Right ventricle myocardium inferior (tissue), 1 donor: ENCODE measurements around the gene ABI3. TPM values are rescaled to one million over a fixed set of nuclear protein-coding genes. Genes with fewer than 3 reads are reported as not detected.

Experiments
- ATAC-seq: fragments of 200-7000 bp; cut with Tn5 transposase; one replicate; pipeline ENCODE4 v1.9.1; 2020; ENCODE audit warnings: mild to moderate bottlenecking, moderate library complexity
- DNase-seq: peaks from one replicate; pipeline ENCODE4 v3.0.0; 2021; ENCODE audit errors: missing footprints
- intact Hi-C: fragments of 100-400 bp; cut with DNase I; formaldehyde crosslinking; loops from one replicate; pipeline ENCODE4 v1.11.0; 2022
- total RNA-seq: library from RNA; stranded (reverse); fragmentation: NEBNext Ultra II Directional; extraction: Animal tissue kit (Norgen Biotek cat#: 25700); gene quantifications from one replicate; pipeline ENCODE4 v1.2.1, GENCODE V29; 2021
- donor health status: DM: no; HTN: yes; CAD: no; lungs with severe emphysema.

Gene ABI3
- total RNA-seq, 1 donor from 2014 or later, result 6.3 TPM

- intact Hi-C loops, result loop anchor here (2.0 to 5.0 kb wide), 2 partner anchors 23 to 99 kb away; no protein-coding TSS in a partner anchor
- no peak for DNase-seq
- no peak for ATAC-seq
Observed at GRCh38 chr17:49193513-49194296, 16.8 kb upstream of the ABI3 start.

GRCh38 chr17:49194297-49194607 lies 16.3 kb upstream of the ABI3 start:
- ATAC-seq (no peak), DNase-seq (no peak)
- intact Hi-C loops, result loop anchor here (5.0 kb wide), 1 partner anchor 98 kb away; no protein-coding TSS in a partner anchor

- intact Hi-C loops, result no loop called here
- DNase-seq (no peak), ATAC-seq (no peak)
Observed at GRCh38 chr17:49195751-49196150, 14.8 kb upstream of the ABI3 start.

GRCh38 chr17:49196520-49196919 lies 14.0 kb upstream of the ABI3 start:
- ATAC-seq, result no peak
- no peak for DNase-seq
- intact Hi-C loops, result no loop called here

- intact Hi-C loops, result no loop called here
- ATAC-seq, result no peak
- no peak for DNase-seq
Observed at GRCh38 chr17:49197346-49197998, 13.0 kb upstream of the ABI3 start.

GRCh38 chr17:49198211-49198610 lies 12.3 kb upstream of the ABI3 start:
- intact Hi-C loops, result no loop called here
- ATAC-seq (no peak), DNase-seq (no peak)

GRCh38 chr17:49200423-49201083 lies 10.0 kb upstream of the ABI3 start:
- DNase-seq (no peak), ATAC-seq (no peak)
- intact Hi-C loops, result no loop called here

GRCh38 chr17:49201481-49201927 lies 9.0 kb upstream of the ABI3 start:
- intact Hi-C loops, result no loop called here
- DNase-seq (no peak), ATAC-seq (no peak)

GRCh38 chr17:49203796-49204195 lies 6.7 kb upstream of the ABI3 start:
- ATAC-seq (no peak), DNase-seq (no peak)
- intact Hi-C loops, result no loop called here

- ATAC-seq, result no peak
Observed at GRCh38 chr17:49204516-49204915, 6.0 kb upstream of the ABI3 start.

GRCh38 chr17:49209061-49209571 lies 1.4 kb upstream of the ABI3 start:
- ATAC-seq (no peak), DNase-seq (no peak)
- intact Hi-C loops, result no loop called here

More at GRCh38 chr17:49204516-49204915, 6.0 kb upstream of the ABI3 start:
- intact Hi-C loops, result no loop called here
- DNase-seq, result no peak

GRCh38 chr17:49213399-49213798 lies 2.9 kb downstream of the ABI3 start:
- no peak for DNase-seq
- no peak for ATAC-seq
- intact Hi-C loops, result no loop called here

GRCh38 chr17:49213847-49214246 lies 3.3 kb downstream of the ABI3 start:
- DNase-seq (no peak), ATAC-seq (no peak)
- intact Hi-C loops, result no loop called here

GRCh38 chr17:49214676-49215360 lies 4.3 kb downstream of the ABI3 start:
- intact Hi-C loops, result no loop called here
- DNase-seq (no peak), ATAC-seq (no peak)

GRCh38 chr17:49216482-49216881 lies 6.0 kb downstream of the ABI3 start:
- ATAC-seq (no peak), DNase-seq (no peak)
- intact Hi-C loops, result loop anchor here (2.0 kb wide), 1 partner anchor 24 kb away; no protein-coding TSS in a partner anchor

GRCh38 chr17:49216953-49217650 lies 6.6 kb downstream of the ABI3 start:
- ATAC-seq (peak; percentile 79), DNase-seq (peak; percentile 77)
- intact Hi-C loops, result loop anchor here (2.0 kb wide), 1 partner anchor 24 kb away; no protein-coding TSS in a partner anchor

GRCh38 chr17:49217651-49218413 lies 7.3 kb downstream of the ABI3 start:
- intact Hi-C loops, result loop anchor here (2.0 kb wide), 1 partner anchor 25 kb away; no protein-coding TSS in a partner anchor
- ATAC-seq (peak; percentile 66), DNase-seq (peak; percentile 87)
